GM19240 (cell line): ENCODE data around the gene NUDT17.
"Not testable (repeated sequence)": the region's sequence is repeated elsewhere in the genome, so short reads cannot be mapped to it uniquely, and the experiment has no call there.

Source experiments
- DNase-seq: peaks from one replicate; pipeline ENCODE4 v3.0.0; 2011; ENCODE audit warnings: low spot score; ENCODE audit not compliant: insufficient read length

NUDT17 gene, protein sequence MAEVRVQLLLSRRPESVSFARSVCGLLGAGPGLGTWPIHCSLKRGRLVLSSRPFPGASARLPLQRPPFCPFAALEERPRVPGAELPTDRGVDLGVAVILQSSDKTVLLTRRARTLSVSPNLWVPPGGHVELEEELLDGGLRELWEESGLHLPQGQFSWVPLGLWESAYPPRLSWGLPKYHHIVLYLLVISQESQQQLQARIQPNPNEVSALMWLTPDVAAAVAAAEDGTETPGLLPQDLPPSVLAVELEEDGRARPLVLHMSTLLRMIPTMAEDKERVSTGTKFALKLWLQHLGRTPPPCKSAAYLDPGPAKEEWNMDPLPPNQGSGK

GRCh38 chr1:145845514-145846161, at the start of gene NUDT17:
Gene NUDT17 (plus strand): TSS chr1:145845630. CDS start chr1:145845641, 11 bp downstream.
- DNase-seq, result peak; percentile 74

DNA sequence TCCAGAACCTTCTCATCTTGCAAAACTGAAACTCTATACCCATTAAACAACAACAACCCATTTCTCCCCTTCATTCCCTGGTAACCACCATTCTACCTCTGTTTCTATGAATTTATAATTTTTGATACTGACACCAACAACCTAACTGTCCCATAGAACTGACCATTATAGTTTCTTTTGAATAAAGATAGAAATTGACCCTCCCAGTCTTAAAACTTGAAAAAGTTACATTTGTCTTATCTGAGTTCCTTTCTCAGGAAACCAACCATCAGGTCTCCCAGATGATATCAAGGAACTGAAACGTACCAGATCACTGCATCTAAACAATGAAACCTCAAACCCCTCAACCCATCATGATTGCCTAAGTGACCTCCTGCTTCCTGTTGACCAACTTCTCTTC, 48.7 kb upstream of the NUDT17 start:
- DNase-seq, result no peak

GRCh38 chr1:145799806-145800205, 45.6 kb upstream of the NUDT17 start:
- DNase-seq, result no peak

- no peak for DNase-seq
These were observed 41.0 kb upstream of the NUDT17 start for GRCh38 chr1:145804235-145805045.

DNA sequence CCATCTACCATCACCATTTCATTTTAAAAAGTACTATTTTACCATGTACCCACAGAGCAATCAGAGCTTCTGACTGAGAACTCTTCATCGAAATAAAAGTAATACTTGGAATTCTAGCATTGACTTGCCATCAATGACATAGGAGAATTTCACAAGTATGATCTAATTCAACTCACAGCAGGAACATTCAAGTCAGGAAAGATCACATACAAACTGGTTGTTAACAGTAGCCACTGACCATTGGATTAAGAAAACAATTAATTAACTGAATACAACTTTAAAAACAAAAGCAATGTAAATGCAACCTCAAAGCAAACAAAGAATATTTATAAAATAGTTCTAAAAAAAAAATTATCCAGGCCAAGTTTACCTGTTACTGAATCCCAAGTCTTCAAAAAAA, 40.4 kb upstream of the NUDT17 start:
- DNase-seq, result no peak

DNA sequence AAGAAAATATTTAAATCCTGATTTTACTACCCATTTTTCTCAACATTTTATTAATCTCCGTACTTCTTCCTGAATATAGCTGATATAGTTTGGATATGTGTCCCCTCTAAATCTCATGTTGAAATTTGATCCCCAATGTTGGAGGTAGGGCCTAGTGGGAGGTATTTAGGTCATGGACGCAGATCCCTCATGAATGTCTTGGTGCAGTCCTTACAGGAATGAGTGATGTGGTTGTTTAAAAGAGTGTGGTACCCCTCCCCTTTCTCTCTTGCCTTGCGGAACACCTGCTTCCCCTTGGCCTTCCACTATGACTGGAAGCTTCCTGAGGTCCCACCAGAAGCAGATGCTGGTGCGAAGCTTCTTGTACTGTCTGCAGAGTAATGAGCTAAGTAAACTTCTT, 39.0 kb upstream of the NUDT17 start:
- no peak for DNase-seq

DNA sequence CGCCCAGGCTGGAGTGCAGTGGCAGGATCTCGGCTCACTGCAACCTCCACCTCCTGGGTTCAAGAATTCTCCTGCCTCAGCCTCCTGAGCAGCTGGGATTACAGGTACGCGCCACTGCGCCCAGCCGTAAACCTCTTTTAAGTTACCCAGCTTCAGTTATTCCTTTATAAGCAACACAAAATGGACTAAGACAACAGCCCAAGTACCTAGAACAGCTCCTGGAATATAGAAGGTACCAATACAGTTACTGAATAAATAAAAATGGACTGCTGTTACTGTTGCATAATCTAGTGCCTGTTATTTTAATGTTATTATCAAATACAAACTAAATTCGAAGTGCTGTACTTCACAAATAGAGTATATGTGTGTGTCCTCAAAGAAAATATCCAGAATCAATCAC, 38.6 kb upstream of the NUDT17 start:
- no peak for DNase-seq

GRCh38 chr1:145812977-145813810, 32.2 kb upstream of the NUDT17 start:
- not testable (repeated sequence) for DNase-seq

GRCh38 chr1:145818095-145818494, 27.3 kb upstream of the NUDT17 start:
- not testable (repeated sequence) for DNase-seq

GRCh38 chr1:145822779-145823331, 22.6 kb upstream of the NUDT17 start:
- DNase-seq, result not testable (repeated sequence)

DNA sequence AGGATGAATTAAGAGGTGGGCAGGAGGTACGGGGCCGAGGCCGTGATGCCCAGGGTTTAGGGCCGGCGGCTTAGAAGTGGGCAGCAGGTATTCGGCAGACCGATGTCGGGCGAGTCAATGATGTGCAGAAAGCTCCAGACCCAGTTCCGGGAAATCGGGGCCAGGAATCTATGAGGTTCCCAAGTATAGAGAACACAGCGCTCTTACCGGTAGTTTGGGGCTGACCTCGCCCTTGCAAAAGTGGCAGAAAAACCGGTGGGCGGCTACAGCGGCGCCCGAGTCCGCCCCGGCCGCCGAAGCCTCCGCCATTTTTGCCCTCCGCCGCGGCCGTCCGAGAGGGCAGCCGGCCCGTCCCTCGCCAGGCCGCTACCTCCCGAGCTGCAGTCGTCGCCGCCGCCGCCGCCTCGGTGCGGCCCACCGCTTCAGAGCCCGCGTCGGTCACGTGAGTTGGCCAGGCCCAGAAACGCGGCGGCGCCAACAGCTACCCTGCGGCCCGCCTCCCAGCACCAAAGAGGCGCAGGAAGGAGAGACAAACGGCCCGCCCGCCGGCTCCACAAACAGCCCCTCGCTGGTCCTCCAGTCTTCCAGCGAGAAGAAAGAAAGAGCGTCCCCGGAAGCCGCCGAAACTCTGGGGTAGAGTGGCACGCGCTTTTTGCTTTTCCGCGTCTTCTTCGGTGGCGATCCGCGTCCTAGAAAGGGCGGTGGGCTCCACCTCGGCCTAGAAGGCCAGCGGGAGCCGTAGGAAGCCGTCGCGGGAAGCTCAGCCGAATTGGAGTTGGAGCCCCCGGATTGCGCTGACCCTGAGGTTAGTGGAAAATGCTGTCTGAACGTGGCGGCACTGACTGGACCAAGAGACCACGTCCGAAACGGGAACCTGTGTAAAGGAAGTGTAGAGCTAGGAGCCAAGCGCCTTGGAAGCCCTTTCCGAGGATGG, 21.6 kb upstream of the NUDT17 start, which contains the start of the genes POLR3C and RNF115:
Gene POLR3C (plus strand): TSS at position 636 of the 934 bp plus-strand sequence. CDS start 1,577 bp downstream, outside the sequence.
Gene RNF115 (minus strand): TSS at position 531 of the 934 bp plus-strand sequence. CDS start 222 bp downstream, at position 309.
- peak; percentile 70 for DNase-seq

DNA sequence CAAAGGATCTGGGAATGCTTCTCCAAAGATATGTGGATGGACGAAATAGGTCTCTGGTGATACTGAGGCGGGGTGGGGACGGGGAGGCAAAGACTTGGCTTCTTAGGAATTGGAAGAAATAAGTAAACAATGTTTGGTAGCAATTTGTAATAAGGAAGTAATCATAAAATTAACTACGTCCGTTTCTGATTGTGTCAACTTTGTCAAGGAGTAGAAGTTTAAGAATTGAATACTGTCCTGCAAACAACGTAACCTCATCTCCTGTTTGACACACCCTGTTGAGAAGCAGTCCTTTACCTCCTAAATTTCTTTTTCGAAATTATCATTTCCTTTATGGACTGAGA, 21.0 kb upstream of the NUDT17 start:
- DNase-seq, result no peak

- DNase-seq, result no peak
These were observed 19.4 kb upstream of the NUDT17 start for GRCh38 chr1:145826030-145826429.

GRCh38 chr1:145827966-145828365, 17.5 kb upstream of the NUDT17 start:
- DNase-seq, result no peak

GRCh38 chr1:145828367-145829026, 16.9 kb upstream of the NUDT17 start:
- no peak for DNase-seq

GRCh38 chr1:145830810-145831209, 14.6 kb upstream of the NUDT17 start:
- not testable (repeated sequence) for DNase-seq

DNA sequence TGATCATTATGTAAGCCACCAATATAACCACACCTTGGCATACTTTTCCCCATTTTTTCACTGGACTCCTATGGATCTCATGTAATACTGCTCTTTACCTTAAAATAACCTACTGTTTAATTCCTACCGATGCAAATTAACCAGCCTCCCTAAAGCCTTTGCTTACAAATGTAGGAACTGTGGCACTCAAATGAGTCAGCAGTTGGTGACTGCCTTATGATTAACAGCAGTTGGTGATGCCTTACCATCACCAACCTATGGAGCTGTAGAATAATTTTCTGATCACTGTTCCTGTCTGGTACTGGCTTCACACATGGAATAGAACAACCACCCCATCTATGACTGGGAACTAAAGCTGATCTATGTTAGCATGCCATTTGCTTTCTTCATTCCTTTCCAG, 7.8 kb upstream of the NUDT17 start:
- no peak for DNase-seq

- no peak for DNase-seq
These were observed 2.4 kb upstream of the NUDT17 start for GRCh38 chr1:145843031-145843430.

DNA sequence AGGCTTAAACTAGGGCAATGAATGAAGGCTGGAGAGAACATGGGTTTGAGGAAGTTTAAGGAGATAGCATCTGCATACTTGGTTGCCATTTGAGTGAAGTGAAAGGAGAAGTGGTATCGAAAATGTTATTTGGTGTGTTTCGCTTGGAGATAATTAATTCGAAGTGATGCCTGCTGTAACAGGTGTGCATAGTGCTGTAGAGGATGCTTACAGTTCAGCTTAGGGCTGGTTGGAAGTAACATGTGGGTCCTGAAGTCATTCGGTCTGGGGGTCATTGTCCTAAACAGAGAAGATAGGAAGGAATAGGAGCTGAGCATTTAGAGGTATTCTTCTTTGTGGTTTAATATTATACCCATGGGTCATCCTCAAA, 301 bp upstream of the NUDT17 start:
- DNase-seq, result peak; percentile 27
